Posterior cingulate gyrus (tissue), 11 donors: ENCODE results near the gene RHO.

Source experiments
- DNase-seq, 10 donors: peaks; one replicate each; pipeline versions ENCODE4 v3.0.0 to v3.0.0-alpha.2; 2020 to 2021; ENCODE audit warnings: mixed read lengths in 3 of 10
- intact Hi-C: fragments of 100-400 bp; cut with DNase I; formaldehyde crosslinking; loops from one replicate; pipeline ENCODE4 v1.15.1; 2023

RHO gene

DNA sequence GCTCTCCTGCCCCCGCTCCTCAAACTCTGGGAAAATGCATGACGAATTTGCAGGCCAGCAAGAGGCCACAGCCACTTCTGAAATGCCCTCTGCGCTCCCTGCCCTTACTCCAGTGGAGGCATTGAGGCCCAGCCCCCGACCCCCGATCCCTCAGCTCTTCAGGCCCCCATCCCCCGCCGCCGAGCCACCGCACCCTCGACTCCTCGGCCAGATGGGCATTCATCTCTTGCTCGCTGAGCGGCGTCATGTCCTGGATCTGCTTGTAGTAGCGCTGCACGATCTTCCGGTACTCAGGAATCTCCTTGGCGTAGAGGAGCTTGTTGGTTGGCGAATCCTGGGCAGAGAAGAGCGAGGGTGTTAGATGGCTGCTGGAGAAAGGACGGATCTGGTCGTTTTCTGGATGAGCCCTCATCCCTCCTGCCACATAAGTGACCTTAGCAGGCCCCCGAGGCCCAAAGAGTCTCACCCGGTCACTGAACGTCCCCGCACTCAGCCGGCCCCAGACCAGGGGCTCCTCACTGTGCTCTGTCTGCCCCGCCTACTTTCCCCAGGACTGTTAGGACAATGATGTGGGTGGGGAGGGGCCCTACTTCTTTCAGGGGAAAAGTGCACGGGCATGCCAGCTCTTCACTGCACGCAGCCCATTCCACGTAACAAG, 28.6 kb downstream of the RHO start:
- DNase-seq: peak in 2 of 10 donors; percentile 49 to 80
- intact Hi-C loops: no loop called here

DNA sequence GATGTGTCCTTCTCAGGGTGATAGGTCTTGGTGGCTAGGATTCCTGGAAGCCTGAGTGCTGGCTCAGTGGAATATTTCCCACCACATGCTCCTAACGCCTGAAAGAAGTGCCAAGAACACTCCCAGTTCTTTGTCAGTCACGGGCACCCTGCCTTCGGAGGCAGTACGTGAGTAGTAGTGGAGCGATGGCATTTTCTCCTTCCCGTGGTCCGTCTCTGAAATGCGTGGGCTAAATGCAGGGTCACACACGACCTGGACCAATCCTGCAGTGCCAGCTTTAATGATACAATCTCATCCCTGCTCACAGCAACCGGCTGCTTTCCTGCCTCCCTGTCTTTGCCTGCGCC, 29.1 kb downstream of the RHO start:
- intact Hi-C loops: no loop called here
- peak in 3 of 10 donors; percentile 28 to 43 (median 42) for DNase-seq

DNA sequence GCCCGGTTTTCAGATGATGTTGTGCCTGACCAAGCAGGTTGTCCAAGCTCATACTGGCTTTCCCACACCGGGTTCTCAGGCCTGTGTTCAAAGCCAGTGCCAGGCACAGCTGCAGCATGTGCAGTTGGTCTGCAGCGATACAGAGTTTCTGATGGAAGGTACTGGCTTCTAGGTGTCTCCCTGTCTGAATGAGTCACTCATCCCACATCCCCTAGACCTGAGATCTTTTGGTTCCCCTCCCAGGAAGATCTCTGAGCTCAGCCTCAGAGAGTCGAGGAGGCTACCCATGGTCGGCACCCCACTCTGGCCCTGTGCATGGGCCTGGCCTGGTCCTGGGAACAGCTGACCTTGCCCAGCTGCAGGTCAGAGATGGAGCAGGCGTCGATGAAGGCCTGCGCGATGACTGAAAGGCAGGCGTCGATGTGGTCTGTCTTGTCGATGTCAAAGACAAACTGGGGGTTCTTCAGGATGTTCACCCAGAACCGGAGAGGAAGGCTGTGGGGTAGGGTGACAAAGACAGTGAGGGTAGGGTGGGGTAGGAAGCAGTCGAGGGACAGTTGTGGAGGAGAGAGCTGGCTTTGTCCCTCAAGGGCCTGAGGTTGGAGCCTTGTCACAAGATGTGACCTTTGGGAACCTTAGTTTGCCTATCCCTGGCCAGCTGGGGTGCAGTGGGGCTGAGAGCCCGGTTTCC, 29.8 kb downstream of the RHO start:
- no peak for DNase-seq
- intact Hi-C loops: no loop called here

DNA sequence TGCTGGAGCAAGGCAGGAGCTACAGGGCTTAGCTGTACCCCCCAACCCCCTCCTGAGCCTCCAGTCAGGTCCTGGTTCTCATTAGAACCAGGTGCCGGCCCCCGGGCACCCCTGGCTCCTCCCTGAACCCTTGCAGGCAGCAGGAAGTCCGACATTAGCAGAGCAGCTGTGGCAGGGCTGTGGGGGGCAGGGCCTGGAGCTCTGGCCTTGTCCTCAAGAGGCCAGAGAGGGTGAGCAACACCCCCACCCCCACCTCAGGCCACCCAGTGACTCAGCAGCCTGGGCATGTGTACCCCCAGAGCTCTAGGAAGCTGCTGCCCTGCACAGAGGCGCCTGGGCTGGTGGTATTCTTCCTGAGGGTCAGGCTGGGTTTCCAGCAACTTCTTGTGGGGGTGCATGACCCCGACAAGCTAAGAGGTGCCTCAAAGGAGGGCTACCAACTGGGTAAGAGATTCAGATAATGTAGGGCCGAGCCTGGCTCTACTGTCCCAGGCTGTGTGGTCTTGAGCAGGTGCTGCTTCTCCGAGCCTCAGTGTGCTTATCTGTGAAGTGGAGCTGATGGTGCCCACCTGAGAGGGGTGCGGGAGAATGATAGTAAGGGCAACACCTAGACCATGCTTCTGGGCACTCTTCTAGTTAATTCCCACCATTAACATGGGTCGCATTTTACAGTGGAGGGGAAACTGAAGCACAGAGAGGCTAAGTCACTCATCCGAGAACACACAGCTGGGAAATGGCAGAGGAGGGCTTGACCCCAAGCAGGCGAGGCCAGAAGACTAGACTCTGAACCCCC, 30.5 kb downstream of the RHO start:
- DNase-seq: no peak
- intact Hi-C loops: no loop called here

DNA sequence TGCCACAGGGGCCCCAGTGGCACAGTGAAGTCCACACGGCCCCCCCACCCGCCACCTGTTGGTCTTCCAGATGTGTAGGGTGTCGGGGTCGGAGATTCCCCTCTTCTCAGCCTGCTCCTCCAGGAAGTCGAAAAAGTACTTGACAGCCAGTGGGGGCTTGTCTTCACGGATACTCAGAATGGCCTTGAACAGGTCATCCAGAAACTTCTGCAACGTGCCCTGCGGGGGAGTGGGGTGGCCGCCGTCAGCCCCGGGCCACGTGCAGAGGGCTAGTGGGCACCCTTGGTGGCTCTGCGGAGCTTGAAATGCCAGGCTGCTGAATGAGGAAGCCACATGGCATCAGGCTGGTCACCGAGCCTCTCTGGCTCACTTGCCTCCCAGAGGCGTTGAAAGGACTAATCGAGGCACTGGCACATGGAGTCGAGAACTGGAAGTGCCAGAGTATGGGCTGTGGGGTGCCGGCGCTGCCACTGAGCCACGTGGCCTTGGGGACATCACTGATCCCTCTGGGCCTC, 31.2 kb downstream of the RHO start:
- DNase-seq: no peak
- intact Hi-C loops: no loop called here

DNA sequence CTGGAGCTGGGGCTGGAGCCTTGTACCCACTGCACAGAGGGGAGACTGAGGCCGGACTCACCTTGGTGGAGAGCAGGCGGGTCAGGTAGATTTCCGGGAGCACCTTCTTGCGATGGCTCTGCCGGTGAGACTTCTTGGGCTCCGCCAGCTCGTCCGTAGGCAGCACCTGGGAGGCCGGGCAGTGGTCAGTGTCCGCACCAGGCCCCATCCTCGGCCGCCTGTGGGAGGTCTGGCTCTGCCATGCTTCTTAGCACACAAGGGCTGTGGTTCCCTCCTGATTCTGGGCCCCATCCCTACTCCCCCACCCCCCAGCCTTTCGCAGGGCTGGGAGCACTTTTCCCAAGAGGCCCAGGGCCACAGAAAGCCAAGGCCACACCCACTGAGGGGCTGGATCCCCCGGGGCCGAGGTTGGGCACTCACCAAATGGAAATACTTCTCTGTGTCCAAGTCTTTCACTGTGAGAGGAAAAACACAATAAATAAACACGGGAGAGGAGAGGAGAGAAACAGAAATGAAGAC, 31.9 kb downstream of the RHO start:
- no peak for DNase-seq
- intact Hi-C loops: no loop called here

DNA sequence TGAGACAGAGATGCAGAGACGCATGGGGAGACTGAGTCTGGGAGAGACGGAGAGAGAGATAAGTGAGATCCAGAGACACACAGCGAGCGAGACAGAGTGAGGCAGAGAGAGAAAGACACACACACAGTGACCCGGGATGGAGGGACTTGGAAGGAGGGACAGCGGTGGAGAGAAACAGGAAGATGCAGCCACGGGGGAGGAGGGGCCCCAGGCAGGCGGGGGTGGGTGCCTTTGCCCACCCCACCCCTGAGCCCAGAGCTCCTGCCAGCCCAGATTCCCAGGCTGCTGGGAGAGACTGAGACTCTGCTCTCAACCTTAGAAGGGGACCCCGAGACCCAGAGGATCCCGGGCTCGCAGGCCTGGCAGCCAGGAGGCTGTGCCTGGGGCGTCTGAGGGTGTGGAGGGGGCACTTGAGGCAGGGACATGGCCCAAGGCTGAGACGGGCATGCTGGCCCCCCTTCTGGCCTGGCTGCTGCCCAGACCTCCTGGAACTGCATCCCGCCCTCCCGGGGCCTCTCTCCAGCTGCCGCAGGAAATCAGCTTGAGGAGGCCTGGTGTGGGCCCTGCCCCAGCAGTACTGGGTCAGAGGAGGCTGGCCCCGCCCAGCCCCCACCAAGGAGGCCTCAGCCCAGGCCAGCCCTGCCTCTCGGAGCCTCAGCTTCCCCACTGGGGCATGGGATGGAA, 32.6 kb downstream of the RHO start:
- peak in 2 of 10 donors; percentile 35 to 42 for DNase-seq
- intact Hi-C loops: no loop called here

DNA sequence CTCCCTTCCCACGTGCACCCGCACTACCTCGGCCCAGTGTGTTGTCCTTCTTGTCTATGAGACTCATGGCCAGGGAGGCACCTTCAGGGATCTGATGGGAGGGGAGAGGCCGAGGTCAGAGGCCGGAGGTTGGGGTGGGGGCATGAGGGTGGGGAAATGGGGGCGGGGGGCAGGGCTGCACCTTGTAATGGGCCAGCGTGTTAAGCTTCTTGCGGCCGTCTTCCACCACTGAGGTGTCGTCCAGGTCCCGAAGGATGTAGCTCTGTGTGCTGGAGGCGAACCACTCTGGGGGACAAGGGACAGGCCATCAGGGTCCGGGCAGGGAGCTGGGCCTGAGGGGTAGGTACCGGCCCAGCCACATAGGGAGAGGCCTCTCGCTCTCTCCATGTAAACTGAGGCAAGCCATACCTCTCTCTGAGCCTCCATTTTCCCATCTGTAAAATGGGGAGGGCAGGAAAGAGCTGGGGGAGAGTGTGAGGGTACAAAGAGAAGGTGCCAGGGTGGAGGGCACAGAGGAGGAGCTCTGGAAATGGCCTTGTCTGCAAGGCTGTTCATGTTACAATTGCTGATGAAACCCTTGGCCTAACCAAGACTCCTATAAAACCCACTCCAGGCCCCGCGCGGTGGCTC, 33.3 kb downstream of the RHO start:
- intact Hi-C loops: no loop called here
- DNase-seq: no peak

DNA sequence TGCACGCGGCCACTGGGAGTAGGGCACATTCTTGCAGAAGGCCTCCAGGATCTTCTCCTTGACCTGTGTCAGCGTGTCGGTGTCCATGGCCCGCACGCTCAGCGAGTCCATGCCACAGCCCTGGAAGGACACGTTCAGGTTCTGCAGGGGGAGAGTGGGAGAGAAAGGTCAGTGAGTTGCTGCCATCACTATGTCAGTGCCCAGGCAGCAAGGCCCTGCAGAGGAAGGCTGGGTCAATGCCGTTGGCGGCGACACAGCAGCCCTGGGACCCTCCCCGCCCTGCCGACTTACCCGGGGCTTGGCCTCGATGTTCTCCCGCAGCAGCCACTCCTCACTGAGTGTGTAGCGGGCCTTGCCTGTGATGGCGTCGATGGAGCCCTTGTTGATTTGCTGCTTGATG, 34.4 kb downstream of the RHO start:
- intact Hi-C loops: no loop called here

DNA sequence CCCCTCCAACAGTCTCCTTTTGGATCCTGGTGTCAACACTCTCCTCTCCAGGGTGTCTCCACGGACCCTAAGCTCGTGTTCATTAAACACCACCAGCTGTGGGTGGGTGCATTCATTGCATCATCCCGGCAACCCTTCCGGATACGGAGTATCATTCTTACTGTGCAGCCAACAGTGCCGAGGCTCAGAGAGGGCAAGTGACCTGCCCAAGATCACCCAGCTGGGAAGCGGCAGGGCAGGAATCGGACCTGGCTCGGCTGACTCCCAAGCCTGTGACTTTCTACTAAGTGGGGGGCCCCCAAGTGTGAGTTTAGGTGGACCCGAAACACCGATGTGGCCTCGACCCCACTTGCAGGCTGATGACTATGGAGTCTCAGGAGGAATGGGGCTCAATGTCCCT, 34.9 kb downstream of the RHO start:
- intact Hi-C loops: no loop called here
- DNase-seq: no peak

More for the DNA sequence above, 34.4 kb downstream of the RHO start:
- no peak for DNase-seq

DNA sequence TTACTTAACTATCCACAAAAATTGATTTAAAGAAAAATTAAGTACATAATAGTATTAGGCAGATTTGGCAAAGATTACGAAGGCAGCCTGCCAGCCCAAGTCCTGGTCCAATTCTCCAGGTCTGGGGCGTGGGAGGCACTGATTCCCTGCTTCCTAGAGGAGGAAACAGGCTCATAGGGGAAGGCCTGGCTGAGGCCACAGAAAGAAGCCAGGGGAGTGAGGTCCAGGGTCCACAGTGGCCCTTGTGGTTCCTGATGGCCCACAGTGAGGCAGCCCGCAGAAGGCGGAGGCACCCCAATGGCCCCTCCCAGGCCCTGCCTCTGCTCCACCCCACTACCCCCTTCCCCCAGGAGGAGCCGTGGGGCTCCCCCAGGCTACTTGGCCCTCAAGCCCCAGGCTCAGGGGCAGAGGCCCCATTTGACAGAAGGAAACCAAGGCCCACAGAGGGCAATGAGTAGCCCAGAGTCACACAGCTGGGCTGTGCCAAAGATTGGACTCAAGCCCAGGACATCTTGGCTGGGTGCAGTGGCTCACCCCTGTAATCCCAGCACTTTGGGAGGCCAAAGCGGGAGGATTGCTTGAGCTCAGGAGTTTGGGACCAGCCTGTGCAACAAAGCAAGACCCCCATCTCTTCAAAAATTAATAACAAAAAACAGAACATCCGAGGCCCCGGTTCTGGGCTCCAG, 35.6 kb downstream of the RHO start:
- intact Hi-C loops: no loop called here

DNA sequence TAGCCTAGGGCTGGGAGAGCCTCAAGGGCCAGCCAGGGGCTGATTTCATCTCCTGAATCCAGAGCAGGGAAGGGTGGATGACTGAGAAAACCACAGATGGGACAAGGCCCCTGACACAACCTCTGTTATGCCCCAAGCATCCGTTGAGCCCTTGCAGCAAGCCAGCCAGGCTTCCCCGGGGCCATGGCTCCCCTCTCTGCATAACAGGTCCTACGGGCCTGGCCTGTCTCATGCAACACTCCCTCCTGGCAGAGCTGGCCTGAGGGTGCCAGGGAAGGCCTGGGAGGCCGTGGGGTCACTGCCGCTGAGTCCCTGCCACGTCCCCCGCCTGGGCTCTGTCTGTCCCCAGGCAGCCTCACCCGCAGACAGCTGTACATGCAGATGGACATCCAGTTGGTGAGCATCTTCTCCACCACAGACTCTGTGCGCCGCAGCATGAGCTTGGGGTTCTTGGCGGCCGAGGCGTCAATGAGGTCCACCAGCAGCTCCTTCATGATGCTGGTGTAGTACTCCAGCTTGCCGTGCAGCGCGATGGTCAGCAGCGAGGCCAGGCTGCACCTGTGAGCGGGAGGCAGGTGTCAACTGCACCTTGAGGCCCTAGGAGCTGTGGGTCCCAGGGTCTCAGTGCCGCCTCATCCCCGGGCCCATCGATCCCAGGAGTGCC, 36.7 kb downstream of the RHO start:
- intact Hi-C loops: no loop called here
- DNase-seq: no peak

More for the DNA sequence above, 35.6 kb downstream of the RHO start:
- no peak for DNase-seq

DNA sequence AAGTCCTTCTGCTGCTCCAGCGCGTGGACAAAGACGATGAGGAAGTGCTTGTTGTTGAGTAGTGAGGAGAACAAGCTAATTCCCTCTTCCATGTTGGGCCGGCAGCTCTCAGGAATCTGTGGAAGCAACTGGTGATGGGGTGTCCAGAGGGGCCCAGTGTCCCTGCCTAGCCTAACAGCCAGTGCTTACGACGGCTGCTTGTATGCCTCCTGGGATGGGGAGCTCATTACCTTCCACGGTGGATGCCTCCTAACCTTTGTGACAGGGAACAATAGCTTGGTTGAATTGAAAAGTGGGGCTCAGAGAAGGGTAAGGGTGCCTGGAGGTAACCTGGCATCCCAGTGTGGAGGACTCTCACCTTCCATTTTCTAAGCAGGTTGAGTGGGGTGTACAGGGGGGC, 37.5 kb downstream of the RHO start:
- intact Hi-C loops: no loop called here
- DNase-seq: no peak

DNA sequence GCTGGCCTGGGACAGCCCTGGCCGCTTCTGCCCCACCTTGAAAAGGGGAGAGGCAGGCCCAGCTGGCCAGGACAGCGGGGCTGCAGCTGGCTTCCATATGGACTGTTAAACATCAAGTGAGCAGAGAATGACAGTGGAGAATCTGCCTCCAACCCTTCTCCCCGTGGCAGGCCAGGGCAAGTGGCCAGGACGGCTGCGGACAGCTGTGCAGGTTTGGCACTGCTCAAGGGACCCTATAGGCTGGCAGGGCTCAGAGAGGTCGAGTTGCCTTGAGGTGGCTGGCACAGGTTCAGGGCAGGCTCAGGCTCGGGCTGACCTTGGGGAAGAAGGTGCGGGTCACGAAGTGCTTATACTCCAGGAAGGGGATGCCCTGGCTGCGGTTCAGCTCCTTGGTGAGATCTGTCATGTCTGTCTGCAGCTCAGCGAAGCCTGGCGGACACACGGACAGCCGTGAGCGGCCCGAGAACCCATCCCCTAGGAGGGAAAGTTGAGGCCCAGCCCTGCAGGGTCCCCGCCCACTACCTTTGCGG, 38.8 kb downstream of the RHO start:
- no peak for DNase-seq
- intact Hi-C loops: no loop called here

DNA sequence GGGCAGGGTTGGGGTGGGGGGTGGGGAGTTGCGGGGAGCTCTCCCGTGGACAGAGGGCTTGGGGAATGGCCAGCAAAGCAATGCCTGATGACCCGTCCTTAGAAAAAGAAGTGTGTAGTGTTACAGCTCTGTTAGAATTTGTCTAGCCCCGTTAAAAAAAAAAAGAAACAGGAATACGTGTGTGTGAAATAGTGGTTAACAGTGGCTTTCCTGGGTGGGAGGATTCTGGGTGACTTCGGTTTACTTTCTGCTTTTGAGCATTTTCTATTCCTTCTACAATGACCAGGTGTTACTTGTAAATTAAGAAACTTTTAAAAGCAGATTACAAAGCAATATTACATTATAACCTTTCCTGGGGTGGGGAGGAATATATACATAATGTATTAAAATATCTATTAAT, 39.5 kb downstream of the RHO start:
- DNase-seq: no peak
- intact Hi-C loops: no loop called here

DNA sequence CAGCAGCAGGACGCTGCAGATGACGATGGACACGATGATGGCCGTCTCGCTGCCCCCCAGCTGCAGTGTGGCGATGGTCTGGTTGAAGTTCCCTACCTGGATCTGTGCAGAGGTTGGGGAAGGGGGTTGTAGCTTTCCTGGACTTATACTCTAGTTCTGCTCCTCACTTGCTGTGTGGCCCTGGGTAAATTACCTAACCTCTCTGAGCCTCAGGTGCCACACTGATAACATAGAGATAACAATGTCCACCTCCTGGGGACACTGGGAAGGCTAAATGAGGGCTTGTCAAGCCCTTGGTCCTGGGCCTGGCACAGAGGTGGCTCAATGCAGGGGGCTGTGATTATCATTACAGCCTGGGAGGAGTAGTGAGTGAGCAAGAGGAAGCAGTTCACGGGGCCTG, 41.4 kb downstream of the RHO start:
- no peak for DNase-seq
- intact Hi-C loops: no loop called here

DNA sequence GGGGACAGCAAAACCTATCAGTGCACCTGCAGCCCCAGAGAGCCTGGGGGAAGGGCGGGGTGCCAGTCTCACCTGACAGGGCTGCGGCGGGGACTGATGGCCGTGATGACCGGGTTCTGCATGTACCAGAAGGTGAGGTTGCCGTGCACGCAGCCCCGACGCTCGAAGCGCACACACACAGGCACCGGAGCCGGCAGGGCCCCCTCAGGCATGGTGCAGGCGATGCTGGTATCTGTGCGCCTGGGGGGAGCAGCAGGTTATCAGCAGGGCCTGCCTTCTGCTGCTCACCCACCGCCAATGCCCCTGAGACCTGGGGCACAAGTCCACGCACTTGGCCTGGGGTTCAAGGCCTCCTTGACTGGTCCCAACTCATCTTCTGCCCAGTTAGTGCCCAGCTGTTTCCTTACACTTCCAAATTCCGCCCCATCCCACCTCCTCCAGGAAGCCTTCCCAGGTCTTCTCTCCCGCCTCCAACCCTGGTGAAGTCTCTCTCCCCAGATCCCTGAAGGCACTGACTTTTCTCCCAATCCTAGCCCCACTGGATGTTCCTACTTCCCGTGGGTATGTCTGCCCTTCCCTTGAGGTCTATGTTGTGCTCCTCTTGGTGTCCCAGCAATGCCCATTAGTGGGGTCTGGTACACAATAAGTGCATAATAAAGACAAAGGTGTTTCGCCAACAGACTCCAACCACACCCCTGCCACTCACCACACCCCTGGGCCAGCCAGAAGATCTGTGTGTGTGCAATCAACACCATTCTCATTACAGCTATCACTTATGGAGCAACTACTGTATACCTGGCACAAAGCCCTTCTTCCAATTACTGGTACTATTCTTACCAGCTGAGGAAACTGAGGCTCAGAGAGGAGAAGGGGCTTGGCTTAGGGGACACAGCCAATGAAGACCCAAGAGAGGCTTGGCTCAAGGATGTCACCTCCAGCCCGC, 43.4 kb downstream of the RHO start:
- DNase-seq: no peak
- intact Hi-C loops: no loop called here

DNA sequence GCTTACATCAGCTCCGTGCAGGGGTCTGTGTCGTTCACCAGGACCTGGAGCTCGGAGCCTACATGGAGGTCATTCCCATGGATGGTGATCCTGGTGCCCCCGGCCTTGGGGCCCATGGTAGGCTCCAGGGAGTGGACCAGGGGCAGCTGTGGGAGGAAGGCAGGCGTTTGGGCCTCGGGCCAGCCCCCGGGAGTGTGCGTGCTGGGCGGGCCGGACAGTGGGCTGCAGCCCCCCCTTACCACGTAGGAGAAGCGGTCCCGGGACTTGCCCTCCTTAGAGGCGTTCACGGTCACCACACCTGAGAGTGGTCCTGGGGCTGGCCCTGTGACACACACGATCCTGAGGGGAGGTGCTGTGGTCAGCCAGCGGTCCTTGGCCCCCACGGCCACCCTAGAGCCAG, 44.2 kb downstream of the RHO start:
- DNase-seq: no peak
- intact Hi-C loops: no loop called here
